ENCODE data around the gene GPC6. TPM values are rescaled to one million over a fixed set of nuclear protein-coding genes. Genes with fewer than 3 reads are reported as not detected.

GPC6 gene
- total and polyA plus RNA-seq, 12 donors, result 0.15 to 5.4 (median 2.5) TPM

GRCh38 chr13:93766719-93767118 is 540.1 kb downstream of the GPC6 start:
- no peaks in the 10 kb centered on the region for H3K9me3 ChIP-seq
- intact Hi-C loops (cut with DNase I), result no loop called here
- H3K4me1 ChIP-seq, result peaks cover 0 to 5% (median 0%) of the 10 kb centered on the region in 9 donors
- H3K27me3 ChIP-seq, result no peaks in the 10 kb centered on the region
- no peak overlapping the region for H3K4me3 ChIP-seq
- 39 to 59% methylated on average over 3 of the region's 3 CpGs for WGBS, 2 donors
- DNase-seq (no peak), ATAC-seq (no peak)
- TF ChIP-seq CTCF (IDR thresholded peaks at IDR 0.05), result no peak
- no peak overlapping the region for H3K27ac ChIP-seq
- H3K36me3 ChIP-seq, result no peaks in the 10 kb centered on the region

DNA sequence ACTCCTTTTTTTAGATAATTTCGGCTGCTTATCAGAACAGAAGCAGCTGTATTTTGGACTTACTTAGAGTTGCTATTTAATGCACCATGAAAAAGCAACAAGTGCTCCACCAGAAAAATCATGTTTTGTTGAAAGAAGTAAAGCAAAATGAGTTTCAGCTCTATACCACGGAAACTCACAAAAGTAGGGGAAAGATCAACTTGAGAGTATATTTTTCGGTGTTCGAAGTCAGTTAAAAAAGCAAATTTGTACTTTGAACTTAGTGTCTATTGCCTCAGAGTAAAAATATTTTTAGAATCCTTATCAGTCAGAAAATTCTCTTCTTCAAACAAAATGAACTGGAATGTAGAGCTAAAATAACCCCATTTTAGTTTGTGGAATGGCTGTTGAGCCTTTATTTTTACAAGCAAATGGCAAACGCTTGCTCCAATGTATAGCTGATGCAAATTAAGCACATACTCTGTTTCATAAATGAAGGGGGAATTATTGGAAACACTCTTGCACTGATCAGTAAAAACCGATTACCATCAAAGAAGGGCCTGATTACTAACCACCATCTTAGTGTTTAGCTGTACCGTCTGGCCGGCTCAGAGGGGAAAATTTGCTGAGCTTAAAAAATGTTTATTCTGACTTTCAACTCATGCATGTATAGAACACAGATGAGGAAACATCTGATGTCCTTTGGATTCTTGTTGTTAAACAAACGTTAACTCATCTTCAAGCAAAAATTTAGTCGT is 540.7 kb downstream of the GPC6 start:
- TF ChIP-seq CTCF (IDR thresholded peaks at IDR 0.05), result no peak
- Histone ChIP-seq H3K4me3 (no peak overlapping the region), H3K9me3 (no peaks in the 10 kb centered on the region), H3K4me1 (peaks cover 0 to 5% (median 0%) of the 10 kb centered on the region in 9 donors), H3K27me3 (no peaks in the 10 kb centered on the region), H3K36me3 (no peaks in the 10 kb centered on the region), H3K27ac (no peak overlapping the region)
- DNase-seq (no peak), ATAC-seq (no peak)
- intact Hi-C loops (cut with DNase I), result no loop called here
- WGBS, 2 donors, result 55 to 64% methylated on average over 10 of the region's 10 CpGs

- Histone ChIP-seq H3K36me3 (no peaks in the 10 kb centered on the region), H3K9me3 (no peaks in the 10 kb centered on the region), H3K27me3 (no peaks in the 10 kb centered on the region), H3K4me1 (peaks cover 0 to 5% (median 0%) of the 10 kb centered on the region in 9 donors), H3K4me3 (no peak overlapping the region), H3K27ac (no peak overlapping the region)
- TF ChIP-seq CTCF (IDR thresholded peaks at IDR 0.05), result no peak
- ATAC-seq (no peak), DNase-seq (no peak)
- 63 to 68% methylated on average over 4 of the region's 4 CpGs for WGBS, 2 donors
- intact Hi-C loops (cut with DNase I), result no loop called here
These were observed 541.4 kb downstream of the GPC6 start for GRCh38 chr13:93767917-93768409.

DNA sequence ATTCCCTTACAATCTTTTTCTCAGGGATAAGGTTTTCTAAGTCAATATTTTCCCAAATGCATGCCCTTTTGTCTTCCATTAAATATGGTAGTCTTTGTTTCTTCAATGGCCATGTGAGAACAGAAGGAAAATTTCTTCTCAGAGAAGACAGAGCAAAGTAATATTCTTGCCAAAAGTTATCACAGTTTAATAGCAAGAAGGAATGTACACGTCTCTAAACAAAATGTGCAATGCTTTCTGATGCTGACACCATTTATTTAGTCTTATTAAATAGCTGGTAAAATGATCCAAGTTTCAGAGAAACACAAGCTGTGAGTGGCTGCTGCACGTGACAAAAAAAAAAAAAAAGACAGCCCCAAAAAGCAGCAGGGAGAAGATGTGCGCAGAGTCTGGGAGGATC is 542.5 kb downstream of the GPC6 start:
- no peak overlapping the region for H3K27ac ChIP-seq
- DNase-seq (no peak), ATAC-seq (no peak)
- H3K4me3 ChIP-seq, result no peak overlapping the region
- H3K27me3 ChIP-seq, result no peaks in the 10 kb centered on the region
- intact Hi-C loops (cut with DNase I), result no loop called here
- no peak for TF ChIP-seq CTCF (IDR thresholded peaks at IDR 0.05)
- no peaks in the 10 kb centered on the region for H3K36me3 ChIP-seq
- WGBS, 2 donors, result 51 to 76% methylated on average over 3 of the region's 3 CpGs
- peaks cover 0 to 5% (median 0%) of the 10 kb centered on the region in 9 donors for H3K4me1 ChIP-seq
- H3K9me3 ChIP-seq, result no peaks in the 10 kb centered on the region

All from heart right ventricle (tissue), 16 donors.